Subcutaneous adipose tissue (tissue), 4 donors: ENCODE data around the gene ITGB7. TPM values are rescaled to one million over a fixed set of nuclear protein-coding genes. Genes with fewer than 3 reads are reported as not detected.

ENCODE experiments used
- CTCF ChIP-seq: fragments of 450-650 bp; IDR thresholded peaks from one replicate; pipeline ENCODE4 v1.5.1; 2016; ENCODE audit warnings: low read depth, mild to moderate bottlenecking, control low read depth, antibody characterized with exemption, moderate library complexity
- total RNA-seq, 4 donors: library from RNA; depleted of rRNA; stranded (reverse); fragments of >200 nt; gene quantifications; one replicate each; pipeline ENCODE4 v1.1.0, GENCODE V29; 2016

Gene ITGB7
- total RNA-seq, 4 donors from 2014 or later = 0.49 to 8.1 (median 3.0) TPM

- TF ChIP-seq CTCF = no peak
Measured at GRCh38 chr12:53187145-53187899, 19.7 kb downstream of the ITGB7 start.

- no peak for TF ChIP-seq CTCF
Measured at GRCh38 chr12:53186745-53187144, 20.3 kb downstream of the ITGB7 start.

- TF ChIP-seq CTCF = no peak
Measured at GRCh38 chr12:53185582-53186153, 21.4 kb downstream of the ITGB7 start.

GRCh38 chr12:53184828-53185227 lies 22.2 kb downstream of the ITGB7 start:
- no peak for TF ChIP-seq CTCF

- no peak for TF ChIP-seq CTCF
Measured at GRCh38 chr12:53182903-53183302, 24.1 kb downstream of the ITGB7 start.

- no peak for TF ChIP-seq CTCF
Measured at GRCh38 chr12:53181935-53182334, 25.1 kb downstream of the ITGB7 start.

GRCh38 chr12:53180931-53181645 lies 26.0 kb downstream of the ITGB7 start:
- TF ChIP-seq CTCF = no peak
